OCI-LY7 (cell line): Measurements from ENCODE around the gene IGF2.

ENCODE experiments used
- CTCF ChIP-seq: fragments of 200-600 bp; sonication (generic); conservative IDR thresholded peaks from 2 replicates; pipeline ENCODE4 v1.5.1; 2014; ENCODE audit warnings: mild to moderate bottlenecking, antibody characterized with exemption, low read length, moderate library complexity, mixed read lengths
- EZH2phosphoT487 ChIP-seq: fragments of 200-600 bp; sonication (generic); IDR thresholded peaks from 2 replicates; pipeline ENCODE4 v1.6.1; 2018; ENCODE audit warnings: low read depth, borderline replicate concordance, mild to moderate bottlenecking, mixed run types, antibody characterized with exemption, low read length, moderate library complexity, mixed read lengths

- TF ChIP-seq EZH2phosphoT487 (no peak), CTCF (no peak)
Observed at GRCh38 chr11:2182075-2182474, 42.9 kb upstream of the IGF2 start.
